Measurements from ENCODE around the gene LAMB4. TPM values are rescaled to one million over a fixed set of nuclear protein-coding genes. Genes with fewer than 3 reads are reported as not detected.

Gene LAMB4
- total RNA-seq, 1 donor from 2014 or later, result not detected

DNA sequence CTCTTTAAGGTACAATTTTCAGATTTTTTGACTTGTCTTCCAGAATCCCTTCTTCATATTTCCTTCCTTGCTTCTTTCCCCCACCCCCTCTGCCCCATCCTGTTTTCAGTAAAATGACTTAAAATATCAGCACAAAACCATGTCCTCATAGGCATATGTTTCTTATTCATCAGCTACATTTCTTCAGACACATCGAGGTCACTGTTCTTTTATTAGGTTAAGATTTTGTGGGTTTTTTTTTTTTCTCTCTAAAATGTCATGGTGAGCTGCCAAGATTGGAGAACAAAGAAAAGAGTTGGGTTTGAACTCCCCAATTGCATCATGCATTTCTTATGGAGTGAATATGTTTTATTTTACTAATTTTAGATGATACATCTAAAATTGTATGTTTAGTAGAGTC, 35.8 kb downstream of the LAMB4 start:
- H3K36me3 Mint-ChIP-seq (ENCODE audit: low read depth), result no peaks in the 10 kb centered on the region
- ATAC-seq (ENCODE audit: low read depth), result no peak
- no peak for DNase-seq
- H3K4me1 Mint-ChIP-seq, result peaks cover 10% of the 10 kb centered on the region
- peaks cover 28% of the 10 kb centered on the region for H3K27me3 Mint-ChIP-seq
- no peak overlapping the region for H3K4me3 Mint-ChIP-seq
- H3K27ac Mint-ChIP-seq, result no peak overlapping the region
- TF ChIP-seq, protein P1, sequence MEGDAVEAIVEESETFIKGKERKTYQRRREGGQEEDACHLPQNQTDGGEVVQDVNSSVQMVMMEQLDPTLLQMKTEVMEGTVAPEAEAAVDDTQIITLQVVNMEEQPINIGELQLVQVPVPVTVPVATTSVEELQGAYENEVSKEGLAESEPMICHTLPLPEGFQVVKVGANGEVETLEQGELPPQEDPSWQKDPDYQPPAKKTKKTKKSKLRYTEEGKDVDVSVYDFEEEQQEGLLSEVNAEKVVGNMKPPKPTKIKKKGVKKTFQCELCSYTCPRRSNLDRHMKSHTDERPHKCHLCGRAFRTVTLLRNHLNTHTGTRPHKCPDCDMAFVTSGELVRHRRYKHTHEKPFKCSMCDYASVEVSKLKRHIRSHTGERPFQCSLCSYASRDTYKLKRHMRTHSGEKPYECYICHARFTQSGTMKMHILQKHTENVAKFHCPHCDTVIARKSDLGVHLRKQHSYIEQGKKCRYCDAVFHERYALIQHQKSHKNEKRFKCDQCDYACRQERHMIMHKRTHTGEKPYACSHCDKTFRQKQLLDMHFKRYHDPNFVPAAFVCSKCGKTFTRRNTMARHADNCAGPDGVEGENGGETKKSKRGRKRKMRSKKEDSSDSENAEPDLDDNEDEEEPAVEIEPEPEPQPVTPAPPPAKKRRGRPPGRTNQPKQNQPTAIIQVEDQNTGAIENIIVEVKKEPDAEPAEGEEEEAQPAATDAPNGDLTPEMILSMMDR (IDR thresholded peaks at IDR 0.05), result no peak
- intact Hi-C loops (cut with micrococcal nuclease), result no loop called here
- ChIA-PET CTCF (no interaction called here), POLR2A (interaction anchor here (0.8 kb wide), 1 partner anchor 63 kb away, joined by 4 read pairs; no protein-coding TSS in a partner anchor)
- H3K9me3 Mint-ChIP-seq, result no peaks in the 10 kb centered on the region

DNA sequence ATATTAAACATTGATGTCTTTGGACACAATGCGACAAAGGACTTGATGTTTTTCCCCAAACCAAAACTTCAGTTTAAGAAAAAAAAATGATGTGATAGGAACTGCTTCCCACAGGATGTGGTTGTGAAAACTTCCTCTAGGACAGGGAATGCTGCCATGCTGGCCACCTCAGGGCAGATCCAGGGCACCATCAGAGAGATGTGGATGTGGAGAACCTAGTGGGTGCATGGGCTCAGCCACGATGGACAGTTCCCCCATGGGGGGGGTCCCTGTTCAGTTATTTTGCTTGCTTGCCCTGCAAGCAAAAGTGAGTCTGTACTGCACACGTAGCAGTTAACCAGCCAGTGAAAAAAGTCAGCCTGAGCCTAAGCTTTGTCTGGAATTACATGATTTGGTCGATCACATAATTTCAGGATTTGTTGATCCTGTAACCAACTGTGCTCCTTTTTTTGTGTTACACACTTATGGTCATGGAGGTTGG, 36.3 kb downstream of the LAMB4 start:
- Mint-ChIP-seq H3K27ac (no peak overlapping the region), H3K4me3 (no peak overlapping the region), H3K4me1 (peaks cover 10% of the 10 kb centered on the region), H3K9me3 (no peaks in the 10 kb centered on the region), H3K27me3 (peaks cover 26% of the 10 kb centered on the region), H3K36me3 (ENCODE audit: low read depth) (no peaks in the 10 kb centered on the region)
- ChIA-PET POLR2A (no interaction called here), CTCF (no interaction called here)
- DNase-seq (no peak), ATAC-seq (ENCODE audit: low read depth) (no peak)
- intact Hi-C loops (cut with micrococcal nuclease), result no loop called here
- TF ChIP-seq, protein P1 (IDR thresholded peaks at IDR 0.05), result no peak

DNA sequence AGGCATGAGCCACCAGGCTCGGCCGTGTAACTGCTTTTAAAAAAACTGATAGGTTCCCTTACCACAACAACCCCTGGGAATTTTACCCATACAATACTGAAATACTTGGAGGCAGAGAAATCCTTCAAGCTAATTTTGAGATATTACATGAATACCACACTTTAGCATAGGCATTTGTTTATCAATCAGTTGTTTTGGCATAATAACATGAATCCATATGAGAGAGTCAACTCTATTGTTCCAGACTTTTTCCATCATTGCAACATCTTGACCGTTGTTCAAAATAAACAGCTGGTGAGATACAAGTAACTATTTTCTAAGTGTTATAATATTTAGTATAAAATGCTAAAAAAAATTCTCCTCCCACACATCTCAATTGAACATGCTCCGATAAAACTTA, 36.8 kb downstream of the LAMB4 start:
- peaks cover 10% of the 10 kb centered on the region for H3K4me1 Mint-ChIP-seq
- POLR2A ChIA-PET, result no interaction called here
- CTCF ChIA-PET, result no interaction called here
- no peak overlapping the region for H3K27ac Mint-ChIP-seq
- intact Hi-C loops (cut with micrococcal nuclease), result no loop called here
- DNase-seq (no peak), ATAC-seq (ENCODE audit: low read depth) (no peak)
- H3K27me3 Mint-ChIP-seq, result peaks cover 26% of the 10 kb centered on the region
- no peaks in the 10 kb centered on the region for H3K9me3 Mint-ChIP-seq
- H3K4me3 Mint-ChIP-seq, result no peak overlapping the region
- TF ChIP-seq, protein P1 (IDR thresholded peaks at IDR 0.05), result no peak
- no peaks in the 10 kb centered on the region for H3K36me3 Mint-ChIP-seq (ENCODE audit: low read depth)

DNA sequence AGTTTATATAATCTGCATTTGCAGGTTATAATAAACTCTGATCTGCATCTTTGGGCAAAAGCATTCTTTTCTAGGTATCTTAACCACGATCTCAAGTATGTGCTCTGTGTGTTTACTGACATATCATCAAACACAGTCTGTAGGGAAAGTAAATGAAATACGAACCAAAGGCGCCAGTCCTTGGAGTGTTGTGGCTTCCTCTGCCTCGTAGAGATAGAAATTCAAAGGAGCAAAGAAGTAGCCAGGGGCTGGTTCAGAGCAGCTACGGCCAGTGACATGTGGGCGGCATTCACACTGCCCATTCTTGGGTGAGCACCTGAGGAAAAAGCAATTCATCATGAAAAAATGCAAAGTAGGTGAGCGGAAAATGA, 38.7 kb downstream of the LAMB4 start:
- no peak for ATAC-seq (ENCODE audit: low read depth)
- H3K27ac Mint-ChIP-seq, result no peak overlapping the region
- POLR2A ChIA-PET, result no interaction called here

DNA sequence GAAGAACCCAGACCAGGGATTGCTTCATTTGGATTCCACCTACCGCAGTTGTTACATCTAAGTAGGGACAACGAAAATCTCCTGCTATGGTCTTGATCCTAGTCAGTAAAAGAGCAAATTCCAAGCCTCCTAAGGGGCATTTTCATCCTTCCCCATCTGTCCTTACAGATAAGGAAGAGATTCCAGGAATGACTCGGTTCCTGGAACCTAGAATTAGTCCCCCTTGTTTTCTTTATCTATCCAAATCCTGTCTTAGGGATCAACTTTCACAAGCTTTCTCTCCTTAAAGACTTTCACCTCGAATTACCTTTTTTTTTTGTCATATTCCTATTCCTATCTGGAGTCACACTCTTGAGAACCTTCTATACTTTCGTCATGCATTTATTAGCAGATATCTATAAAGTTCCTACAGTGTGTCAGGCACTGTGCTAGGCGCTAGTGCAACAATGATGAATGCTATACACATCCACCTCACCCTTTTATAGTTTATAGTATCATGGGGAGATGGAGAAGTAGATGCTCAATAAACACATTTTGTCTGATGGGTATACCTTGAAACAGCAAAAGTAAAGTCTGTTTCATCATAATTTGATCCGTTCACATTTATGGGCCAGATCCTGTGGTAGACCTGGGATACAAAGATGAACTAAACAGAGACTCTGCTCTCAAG, 39.2 kb downstream of the LAMB4 start:
- ATAC-seq (ENCODE audit: low read depth) (no peak), DNase-seq (no peak)
- peaks cover 26% of the 10 kb centered on the region for H3K27me3 Mint-ChIP-seq
- no peaks in the 10 kb centered on the region for H3K9me3 Mint-ChIP-seq
- ChIA-PET CTCF (no interaction called here), POLR2A (no interaction called here)
- TF ChIP-seq, protein P1 (IDR thresholded peaks at IDR 0.05), result no peak
- H3K4me1 Mint-ChIP-seq, result peaks cover 10% of the 10 kb centered on the region
- H3K36me3 Mint-ChIP-seq (ENCODE audit: low read depth), result no peaks in the 10 kb centered on the region
- intact Hi-C loops (cut with micrococcal nuclease), result no loop called here
- no peak overlapping the region for H3K27ac Mint-ChIP-seq
- no peak overlapping the region for H3K4me3 Mint-ChIP-seq

More for the DNA sequence above, 38.7 kb downstream of the LAMB4 start:
- Mint-ChIP-seq H3K27me3 (peaks cover 26% of the 10 kb centered on the region), H3K36me3 (ENCODE audit: low read depth) (no peaks in the 10 kb centered on the region), H3K4me3 (no peak overlapping the region), H3K4me1 (peaks cover 10% of the 10 kb centered on the region), H3K9me3 (no peaks in the 10 kb centered on the region)
- no peak for DNase-seq
- intact Hi-C loops (cut with micrococcal nuclease), result no loop called here
- TF ChIP-seq, protein P1 (IDR thresholded peaks at IDR 0.05), result no peak
- CTCF ChIA-PET, result no interaction called here

Data from activated B cell treated with CpG ODN at 0.5 μM for 24 hours (primary cell).